ENCODE data around the gene CDO1.

- TF ChIP-seq CTCF (IDR thresholded peaks at IDR 0.05; ENCODE audit: control extremely low read depth in 1 of 3, insufficient read depth in 1 of 3, low read depth in 1 of 3, low read length in 3 of 3) (no peak), EP300 (IDR thresholded peaks at IDR 0.05; ENCODE audit: borderline replicate concordance in 1 of 2, low read depth in 2 of 2, low read length in 2 of 2) (no peak), RBBP5 (IDR thresholded peaks at IDR 0.05; ENCODE audit: borderline replicate concordance, low read depth, low read length) (no peak), EZH2 (IDR thresholded peaks at IDR 0.05; ENCODE audit: low read depth, low read length, severe bottlenecking) (no peak), CBX5 (IDR thresholded peaks at IDR 0.05; ENCODE audit: low read depth, low read length) (no peak), POLR2A (IDR thresholded peaks at IDR 0.05; ENCODE audit: control extremely low read depth in 1 of 2, low read depth in 2 of 2, low read length in 2 of 2) (no peak)
Observed at GRCh38 chr5:115812372-115812771, 4.1 kb downstream of the CDO1 start.
